WTC11 (cell line): ENCODE results near the gene CELF1. TPM values are rescaled to one million over a fixed set of nuclear protein-coding genes. Genes with fewer than 3 reads are reported as not detected.

Source experiments
- ATAC-seq: fragments of 200-7000 bp; cut with Tn5 transposase; 2 replicates; pipeline ENCODE4 v1.10.0; 2021; ENCODE audit warnings: mild to moderate bottlenecking, moderate library complexity
- CTCF ChIA-PET: fragments of 300-600 bp; sonication (Branson Sonifier 250); formaldehyde crosslinking; loops from one replicate; lab custom pipeline; 2021; ENCODE audit warnings: antibody characterized with exemption; lab: Charles Lee
- POLR2A ChIA-PET: fragments of 350-600 bp; sonication (Branson Sonifier 250); formaldehyde crosslinking; loops from one replicate; lab custom pipeline; 2021; ENCODE audit warnings: antibody characterized with exemption; lab: Charles Lee
- DNase-seq: peaks from one replicate; pipeline ENCODE4 v3.0.0; 2021; ENCODE audit warnings: low spot score
- H3K27ac Mint-ChIP-seq: 2 replicates; pipeline ENCODE4 v1.8.0; 2021; ENCODE audit warnings: mixed read lengths
- H3K27me3 Mint-ChIP-seq: 2 replicates; pipeline ENCODE4 v1.8.0; 2021; ENCODE audit warnings: low read depth, mild to moderate bottlenecking, moderate library complexity, mixed read lengths
- H3K36me3 Mint-ChIP-seq: 2 replicates; pipeline ENCODE4 v1.8.0; 2021; ENCODE audit warnings: mixed read lengths
- H3K4me1 Mint-ChIP-seq: 2 replicates; pipeline ENCODE4 v1.8.0; 2022; ENCODE audit warnings: mixed read lengths
- H3K4me3 Mint-ChIP-seq: 2 replicates; pipeline ENCODE4 v1.8.0; 2021; ENCODE audit warnings: mild to moderate bottlenecking, moderate library complexity, mixed read lengths
- H3K9me3 Mint-ChIP-seq: 2 replicates; pipeline ENCODE4 v1.8.0; 2021; ENCODE audit warnings: mixed read lengths
- CBFB ChIP-seq: sonication (generic); formaldehyde crosslinking; IDR thresholded peaks from 2 replicates; pipeline ENCODE4 v1.8.1; 2022; ENCODE audit warnings: mild to moderate bottlenecking, low read depth, missing genetic modification reagents
- IRF2 ChIP-seq: sonication (generic); formaldehyde crosslinking; IDR thresholded peaks from 2 replicates; pipeline ENCODE4 v1.8.0; 2022; ENCODE audit warnings: low read depth, missing genetic modification reagents, borderline replicate concordance
- JAZF1 ChIP-seq: fragments of 250-450 bp; sonication (Bioruptor Pico); IDR thresholded peaks from 2 replicates; pipeline ENCODE4 v1.9.0; 2021; ENCODE audit warnings: moderate library complexity, mild to moderate bottlenecking, inconsistent platforms
- JUN ChIP-seq: sonication (generic); formaldehyde crosslinking; IDR thresholded peaks from 2 replicates; pipeline ENCODE4 v1.8.0; 2023; ENCODE audit warnings: mild to moderate bottlenecking, missing genetic modification reagents
- MYBL2 ChIP-seq: sonication (generic); formaldehyde crosslinking; IDR thresholded peaks from 2 replicates; pipeline ENCODE4 v1.8.1; 2023; ENCODE audit warnings: mild to moderate bottlenecking, moderate library complexity, missing genetic modification reagents
- RELA ChIP-seq: sonication (generic); formaldehyde crosslinking; IDR thresholded peaks from 2 replicates; pipeline ENCODE4 v1.8.1; 2022; ENCODE audit warnings: missing genetic modification reagents, mild to moderate bottlenecking, borderline replicate concordance
- RORB ChIP-seq: fragments of 250-450 bp; sonication (Bioruptor Pico); IDR thresholded peaks from 2 replicates; pipeline ENCODE4 v1.9.0; 2021; ENCODE audit warnings: mild to moderate bottlenecking
- SP1 ChIP-seq: sonication (generic); formaldehyde crosslinking; conservative IDR thresholded peaks from 2 replicates; pipeline ENCODE4 v1.8.1; 2022; ENCODE audit warnings: missing genetic modification reagents
- TEAD4 ChIP-seq: sonication (generic); formaldehyde crosslinking; IDR thresholded peaks from 2 replicates; pipeline ENCODE4 v1.8.0; 2022; ENCODE audit warnings: mild to moderate bottlenecking, missing genetic modification reagents
- TP53 ChIP-seq: sonication (generic); formaldehyde crosslinking; IDR thresholded peaks from 2 replicates; pipeline ENCODE4 v1.8.1; 2023; ENCODE audit warnings: mild to moderate bottlenecking, missing genetic modification reagents
- ZBTB21 ChIP-seq: sonication (generic); formaldehyde crosslinking; IDR thresholded peaks from 2 replicates; pipeline ENCODE4 v1.8.1; 2023; ENCODE audit warnings: mild to moderate bottlenecking, missing genetic modification reagents, borderline replicate concordance
- ZNF317 ChIP-seq: sonication (generic); formaldehyde crosslinking; IDR thresholded peaks from 2 replicates; pipeline ENCODE4 v1.8.1; 2023; ENCODE audit warnings: low read depth, mild to moderate bottlenecking, moderate library complexity, missing genetic modification reagents, borderline replicate concordance
- total RNA-seq: library from RNA; stranded (reverse); gene quantifications from 3 replicates; pipeline ENCODE4 v1.2.3, GENCODE V29; 2021
- TF ChIP-seq, protein P1 (sequence below): sonication (generic); formaldehyde crosslinking; IDR thresholded peaks from 2 replicates; pipeline ENCODE4 v1.8.0; 2023; ENCODE audit warnings: mild to moderate bottlenecking, missing genetic modification reagents
- TF ChIP-seq, protein P2 (sequence below): sonication (generic); formaldehyde crosslinking; IDR thresholded peaks from 2 replicates; pipeline ENCODE4 v1.8.1; 2023; ENCODE audit warnings: mild to moderate bottlenecking, missing genetic modification reagents
- TF ChIP-seq, protein P3 (sequence below): sonication (generic); formaldehyde crosslinking; IDR thresholded peaks from 2 replicates; pipeline ENCODE4 v1.8.0; 2022; ENCODE audit warnings: mild to moderate bottlenecking, missing genetic modification reagents
- TF ChIP-seq, protein P4 (sequence below): sonication (generic); formaldehyde crosslinking; IDR thresholded peaks from 2 replicates; pipeline ENCODE4 v1.8.1; 2022; ENCODE audit warnings: missing genetic modification reagents, borderline replicate concordance
- TF ChIP-seq, protein P5 (sequence below): fragments of 200-600 bp; IDR thresholded peaks from 2 replicates; pipeline ENCODE4 v1.8.0; 2022; ENCODE audit warnings: antibody characterized with exemption

Gene CELF1
- total RNA-seq, 1 experiment from 2014 or later, result 177 TPM

DNA sequence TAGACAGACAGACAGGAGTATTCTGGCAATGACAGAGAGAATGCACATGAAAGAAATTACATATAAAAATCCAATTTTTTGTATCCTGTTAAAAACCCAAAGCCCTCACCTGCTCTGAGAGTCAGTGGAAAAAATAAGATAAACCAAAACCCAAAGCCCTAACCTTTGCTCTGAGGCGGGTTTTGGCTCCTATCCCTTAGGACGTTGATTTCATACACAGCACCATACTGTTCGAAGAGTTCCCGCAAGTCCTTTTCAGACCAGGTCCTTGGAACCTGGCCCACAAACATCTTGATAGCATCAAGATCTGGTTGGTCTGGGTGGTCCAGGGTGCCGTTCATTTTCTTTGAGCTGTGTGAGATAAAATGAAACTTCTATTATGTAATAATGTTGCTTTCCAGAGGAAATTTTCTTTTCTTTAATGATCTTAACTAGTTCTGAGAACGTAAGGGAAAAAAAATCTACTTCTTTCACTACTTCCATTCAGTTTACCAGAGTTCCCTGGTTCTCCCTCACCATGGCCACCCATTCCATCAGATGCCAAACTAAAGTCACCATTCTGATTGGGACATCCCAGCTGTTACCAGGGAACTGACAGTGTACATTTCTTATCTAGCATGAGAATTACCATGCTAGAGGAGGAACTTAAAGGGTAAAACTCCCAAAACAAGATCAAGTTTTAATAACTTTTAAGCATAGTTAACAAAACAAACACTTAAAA lies 64.1 kb downstream of the CELF1 start:
- CTCF ChIA-PET, result no interaction called here
- POLR2A ChIA-PET, result no interaction called here
- ATAC-seq, result no peak

DNA sequence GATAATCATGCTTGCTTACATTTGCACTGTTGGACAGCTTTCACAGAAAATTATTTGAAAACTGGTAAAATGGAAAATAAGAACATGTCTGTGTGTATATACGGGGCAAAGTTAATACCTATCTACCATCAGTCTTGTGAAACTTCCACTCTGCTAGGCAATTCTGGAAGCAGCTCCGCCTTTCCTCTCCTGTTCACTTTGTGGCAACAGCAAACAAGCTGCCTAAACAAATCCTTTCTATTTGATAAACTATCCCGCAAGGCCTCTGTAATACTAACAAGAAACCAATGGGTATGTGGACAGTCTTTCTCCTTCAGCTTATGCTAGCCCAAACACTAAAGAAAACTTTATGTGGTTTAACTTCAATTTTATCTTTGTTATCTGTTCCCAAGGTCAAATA lies 64.8 kb downstream of the CELF1 start:
- no peak for TF ChIP-seq TEAD4 (CRISPR knock-in tag)
- TF ChIP-seq RELA (CRISPR knock-in tag), result no peak
- TF ChIP-seq, protein P1, sequence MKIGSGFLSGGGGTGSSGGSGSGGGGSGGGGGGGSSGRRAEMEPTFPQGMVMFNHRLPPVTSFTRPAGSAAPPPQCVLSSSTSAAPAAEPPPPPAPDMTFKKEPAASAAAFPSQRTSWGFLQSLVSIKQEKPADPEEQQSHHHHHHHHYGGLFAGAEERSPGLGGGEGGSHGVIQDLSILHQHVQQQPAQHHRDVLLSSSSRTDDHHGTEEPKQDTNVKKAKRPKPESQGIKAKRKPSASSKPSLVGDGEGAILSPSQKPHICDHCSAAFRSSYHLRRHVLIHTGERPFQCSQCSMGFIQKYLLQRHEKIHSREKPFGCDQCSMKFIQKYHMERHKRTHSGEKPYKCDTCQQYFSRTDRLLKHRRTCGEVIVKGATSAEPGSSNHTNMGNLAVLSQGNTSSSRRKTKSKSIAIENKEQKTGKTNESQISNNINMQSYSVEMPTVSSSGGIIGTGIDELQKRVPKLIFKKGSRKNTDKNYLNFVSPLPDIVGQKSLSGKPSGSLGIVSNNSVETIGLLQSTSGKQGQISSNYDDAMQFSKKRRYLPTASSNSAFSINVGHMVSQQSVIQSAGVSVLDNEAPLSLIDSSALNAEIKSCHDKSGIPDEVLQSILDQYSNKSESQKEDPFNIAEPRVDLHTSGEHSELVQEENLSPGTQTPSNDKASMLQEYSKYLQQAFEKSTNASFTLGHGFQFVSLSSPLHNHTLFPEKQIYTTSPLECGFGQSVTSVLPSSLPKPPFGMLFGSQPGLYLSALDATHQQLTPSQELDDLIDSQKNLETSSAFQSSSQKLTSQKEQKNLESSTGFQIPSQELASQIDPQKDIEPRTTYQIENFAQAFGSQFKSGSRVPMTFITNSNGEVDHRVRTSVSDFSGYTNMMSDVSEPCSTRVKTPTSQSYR (CRISPR knock-in tag), result no peak
- TF ChIP-seq ZBTB21 (CRISPR knock-in tag), result no peak
- TF ChIP-seq JAZF1 (CRISPR knock-in tag), result no peak
- TF ChIP-seq, protein P2, sequence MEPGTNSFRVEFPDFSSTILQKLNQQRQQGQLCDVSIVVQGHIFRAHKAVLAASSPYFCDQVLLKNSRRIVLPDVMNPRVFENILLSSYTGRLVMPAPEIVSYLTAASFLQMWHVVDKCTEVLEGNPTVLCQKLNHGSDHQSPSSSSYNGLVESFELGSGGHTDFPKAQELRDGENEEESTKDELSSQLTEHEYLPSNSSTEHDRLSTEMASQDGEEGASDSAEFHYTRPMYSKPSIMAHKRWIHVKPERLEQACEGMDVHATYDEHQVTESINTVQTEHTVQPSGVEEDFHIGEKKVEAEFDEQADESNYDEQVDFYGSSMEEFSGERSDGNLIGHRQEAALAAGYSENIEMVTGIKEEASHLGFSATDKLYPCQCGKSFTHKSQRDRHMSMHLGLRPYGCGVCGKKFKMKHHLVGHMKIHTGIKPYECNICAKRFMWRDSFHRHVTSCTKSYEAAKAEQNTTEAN (CRISPR knock-in tag), result no peak
- TF ChIP-seq, protein P3, sequence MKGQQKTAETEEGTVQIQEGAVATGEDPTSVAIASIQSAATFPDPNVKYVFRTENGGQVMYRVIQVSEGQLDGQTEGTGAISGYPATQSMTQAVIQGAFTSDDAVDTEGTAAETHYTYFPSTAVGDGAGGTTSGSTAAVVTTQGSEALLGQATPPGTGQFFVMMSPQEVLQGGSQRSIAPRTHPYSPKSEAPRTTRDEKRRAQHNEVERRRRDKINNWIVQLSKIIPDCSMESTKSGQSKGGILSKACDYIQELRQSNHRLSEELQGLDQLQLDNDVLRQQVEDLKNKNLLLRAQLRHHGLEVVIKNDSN (CRISPR knock-in tag), result no peak
- no peak for TF ChIP-seq IRF2
- TF ChIP-seq, protein P4, sequence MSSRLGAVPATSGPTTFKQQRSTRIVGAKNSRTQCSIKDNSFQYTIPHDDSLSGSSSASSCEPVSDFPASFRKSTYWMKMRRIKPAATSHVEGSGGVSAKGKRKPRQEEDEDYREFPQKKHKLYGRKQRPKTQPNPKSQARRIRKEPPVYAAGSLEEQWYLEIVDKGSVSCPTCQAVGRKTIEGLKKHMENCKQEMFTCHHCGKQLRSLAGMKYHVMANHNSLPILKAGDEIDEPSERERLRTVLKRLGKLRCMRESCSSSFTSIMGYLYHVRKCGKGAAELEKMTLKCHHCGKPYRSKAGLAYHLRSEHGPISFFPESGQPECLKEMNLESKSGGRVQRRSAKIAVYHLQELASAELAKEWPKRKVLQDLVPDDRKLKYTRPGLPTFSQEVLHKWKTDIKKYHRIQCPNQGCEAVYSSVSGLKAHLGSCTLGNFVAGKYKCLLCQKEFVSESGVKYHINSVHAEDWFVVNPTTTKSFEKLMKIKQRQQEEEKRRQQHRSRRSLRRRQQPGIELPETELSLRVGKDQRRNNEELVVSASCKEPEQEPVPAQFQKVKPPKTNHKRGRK (CRISPR knock-in tag), result no peak
- TF ChIP-seq RORB, result no peak
- TF ChIP-seq JUN (CRISPR knock-in tag), result no peak
- TF ChIP-seq SP1 (CRISPR knock-in tag), result no peak
- no peak for TF ChIP-seq MYBL2 (CRISPR knock-in tag)
- TF ChIP-seq TP53 (CRISPR knock-in tag), result no peak
- TF ChIP-seq, protein P5, sequence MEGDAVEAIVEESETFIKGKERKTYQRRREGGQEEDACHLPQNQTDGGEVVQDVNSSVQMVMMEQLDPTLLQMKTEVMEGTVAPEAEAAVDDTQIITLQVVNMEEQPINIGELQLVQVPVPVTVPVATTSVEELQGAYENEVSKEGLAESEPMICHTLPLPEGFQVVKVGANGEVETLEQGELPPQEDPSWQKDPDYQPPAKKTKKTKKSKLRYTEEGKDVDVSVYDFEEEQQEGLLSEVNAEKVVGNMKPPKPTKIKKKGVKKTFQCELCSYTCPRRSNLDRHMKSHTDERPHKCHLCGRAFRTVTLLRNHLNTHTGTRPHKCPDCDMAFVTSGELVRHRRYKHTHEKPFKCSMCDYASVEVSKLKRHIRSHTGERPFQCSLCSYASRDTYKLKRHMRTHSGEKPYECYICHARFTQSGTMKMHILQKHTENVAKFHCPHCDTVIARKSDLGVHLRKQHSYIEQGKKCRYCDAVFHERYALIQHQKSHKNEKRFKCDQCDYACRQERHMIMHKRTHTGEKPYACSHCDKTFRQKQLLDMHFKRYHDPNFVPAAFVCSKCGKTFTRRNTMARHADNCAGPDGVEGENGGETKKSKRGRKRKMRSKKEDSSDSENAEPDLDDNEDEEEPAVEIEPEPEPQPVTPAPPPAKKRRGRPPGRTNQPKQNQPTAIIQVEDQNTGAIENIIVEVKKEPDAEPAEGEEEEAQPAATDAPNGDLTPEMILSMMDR, result no peak
- TF ChIP-seq ZNF317 (CRISPR knock-in tag), result no peak
- TF ChIP-seq, all 79 proteins: peak for 0
- Mint-ChIP-seq H3K4me1 (no peaks in the 10 kb centered on the region), H3K27me3 (no peaks in the 10 kb centered on the region), H3K9me3 (no peaks in the 10 kb centered on the region), H3K36me3 (peaks cover 51% of the 10 kb centered on the region), H3K27ac (peak overlapping the region; percentile 44), H3K4me3 (no peak overlapping the region)
- DNase-seq, result no peak
- ChIA-PET CTCF (interaction anchor here (0.8 kb wide), 1 partner anchor 34 kb away, joined by 4 read pairs; no protein-coding TSS in a partner anchor), POLR2A (no interaction called here)
- ATAC-seq, result no peak

More for the DNA sequence above, 64.1 kb downstream of the CELF1 start:
- Mint-ChIP-seq H3K36me3 (peaks cover 47% of the 10 kb centered on the region), H3K27ac (peak overlapping the region; percentile 44), H3K4me3 (no peak overlapping the region), H3K27me3 (no peaks in the 10 kb centered on the region), H3K4me1 (peaks cover 2% of the 10 kb centered on the region), H3K9me3 (no peaks in the 10 kb centered on the region)
- no peak for TF ChIP-seq CBFB (CRISPR knock-in tag)
- TF ChIP-seq, protein P2 (CRISPR knock-in tag), result no peak
- TF ChIP-seq, protein P3 (CRISPR knock-in tag), result no peak
- DNase-seq, result no peak
